Caco-2 (cell line): Measurements from ENCODE around the gene ZNF438. TPM values are rescaled to one million over a fixed set of nuclear protein-coding genes. Genes with fewer than 3 reads are reported as not detected.

Experiments used
- BruUV-seq: library from RNA; stranded (reverse); fragments of 400-500 nt; replicated peaks from 2 replicates; lab custom pipeline; 2021; lab: Mats Ljungman, UMichigan
- CTCF ChIA-PET: fragments of 300-600 bp; sonication (Branson Sonifier 250); formaldehyde crosslinking; loops from one replicate; lab custom pipeline; 2022; ENCODE audit warnings: antibody characterized with exemption; lab: Charles Lee
- POLR2A ChIA-PET: fragments of 300-600 bp; sonication (Branson Sonifier 250); formaldehyde crosslinking; loops from one replicate; lab custom pipeline; 2022; ENCODE audit warnings: antibody characterized with exemption; lab: Charles Lee
- DNase-seq, 2 experiments: peaks; one replicate each; pipeline versions ENCODE4 v3.0.0 to v3.0.0-alpha.2; 2020 to 2022
- H3K27me3 ChIP-seq: replicated peaks from 2 replicates; pipeline ENCODE4 v1.6.0; 2011; ENCODE audit warnings: low read length; ENCODE audit not compliant: control insufficient read depth, insufficient read depth
- H3K36me3 ChIP-seq: 2 replicates; pipeline ENCODE4 v1.5.1; 2011; ENCODE audit warnings: low read length; ENCODE audit not compliant: control insufficient read depth, insufficient read depth
- H3K4me1 ChIP-seq: fragments of 250-450 bp; sonication (Bioruptor Pico); 2 replicates; pipeline ENCODE4 v1.5.1; 2020; ENCODE audit warnings: mild to moderate bottlenecking
- H3K4me3 ChIP-seq: 2 replicates; pipeline ENCODE4 v1.5.1; 2011; ENCODE audit warnings: low read depth, mild to moderate bottlenecking, control low read depth, low read length
- H3K9me3 ChIP-seq: fragments of 250-450 bp; sonication (Bioruptor Pico); 2 replicates; pipeline ENCODE4 v1.5.1; 2020; ENCODE audit warnings: mild to moderate bottlenecking, moderate library complexity
- H3K27ac Mint-ChIP-seq: one replicate; pipeline ENCODE4 v1.8.0; 2022; ENCODE audit warnings: mixed read lengths; ENCODE audit not compliant: unreplicated experiment
- H3K27me3 Mint-ChIP-seq: one replicate; pipeline ENCODE4 v1.8.0; 2022; ENCODE audit warnings: mixed read lengths; ENCODE audit not compliant: insufficient read depth, unreplicated experiment
- H3K36me3 Mint-ChIP-seq: one replicate; pipeline ENCODE4 v1.8.0; 2022; ENCODE audit warnings: mild to moderate bottlenecking, mixed read lengths; ENCODE audit not compliant: insufficient read depth, unreplicated experiment
- H3K4me1 Mint-ChIP-seq: one replicate; pipeline ENCODE4 v1.8.0; 2022; ENCODE audit warnings: low read depth, mixed read lengths; ENCODE audit not compliant: unreplicated experiment
- H3K4me3 Mint-ChIP-seq: one replicate; pipeline ENCODE4 v1.8.0; 2022; ENCODE audit warnings: mild to moderate bottlenecking, moderate library complexity, mixed read lengths; ENCODE audit not compliant: unreplicated experiment
- H3K9me3 Mint-ChIP-seq: one replicate; pipeline ENCODE4 v1.8.0; 2022; ENCODE audit warnings: mixed read lengths; ENCODE audit not compliant: unreplicated experiment
- intact Hi-C: fragments of 100-400 bp; cut with micrococcal nuclease; formaldehyde crosslinking; loops from one replicate; pipeline ENCODE4 v1.10.0; 2022; ENCODE audit not compliant: unreplicated experiment
- total RNA-seq: library from RNA; stranded (reverse); gene quantifications from 2 replicates; pipeline ENCODE4 v1.2.3, GENCODE V29; 2022
- TF ChIP-seq, protein P1 (sequence below), 2 experiments: fragments of 200-600 bp in 1 of 2; IDR thresholded peaks; 1 replicate in 1 of 2; 2 replicates in 1 of 2; pipeline versions ENCODE4 v1.5.1 to v1.8.0; 2011 to 2022; ENCODE audit warnings: antibody characterized with exemption in 1 of 2, control low read depth in 1 of 2, inconsistent platforms in 1 of 2, low read depth in 1 of 2, low read length in 1 of 2, mild to moderate bottlenecking in 1 of 2, moderate library complexity in 1 of 2; ENCODE audit not compliant: insufficient read depth in 1 of 2, severe bottlenecking in 1 of 2, unreplicated experiment in 1 of 2

The ZNF438 gene
- total RNA-seq, 1 experiment from 2014 or later, result 1.00 TPM

DNA sequence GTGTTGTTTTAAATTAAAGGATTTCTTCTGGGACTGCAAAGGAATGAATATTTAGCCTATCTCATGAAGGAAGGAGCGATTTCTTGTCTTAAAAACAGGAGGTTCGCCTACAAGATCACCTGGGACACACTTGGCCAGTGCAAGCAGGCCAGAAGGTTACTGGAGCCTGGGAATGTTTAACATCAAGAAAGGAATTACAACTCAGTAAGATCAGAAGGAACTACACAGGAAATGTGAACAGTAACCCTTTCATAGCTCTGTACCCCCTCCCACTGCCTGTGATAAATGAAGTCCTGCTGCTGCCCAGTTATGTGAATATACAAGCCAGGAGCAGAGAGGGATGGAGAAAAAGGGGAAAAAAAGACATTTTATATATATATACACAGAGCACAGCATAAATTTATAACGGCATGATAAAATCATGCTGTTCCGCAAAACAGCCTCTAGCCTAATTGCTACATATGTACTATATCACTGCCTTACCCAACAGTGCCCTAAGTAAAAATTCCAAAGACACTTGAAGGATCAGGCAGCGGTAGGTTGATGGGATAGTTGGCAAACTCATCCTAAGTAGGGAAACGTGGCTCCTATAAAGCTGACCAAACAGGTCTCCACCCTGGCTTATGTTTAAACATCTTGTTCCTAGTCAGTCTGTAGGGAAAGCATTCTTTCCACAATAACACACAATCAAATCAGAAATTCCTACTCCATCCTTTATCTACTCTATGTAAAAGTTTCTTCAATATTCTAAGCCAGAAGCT is 63.8 kb downstream of the ZNF438 start:
- no peaks in the 10 kb centered on the region for H3K9me3 ChIP-seq
- no peaks in the 10 kb centered on the region for H3K4me1 ChIP-seq
- Mint-ChIP-seq H3K27me3 (no peaks in the 10 kb centered on the region), H3K36me3 (no peaks in the 10 kb centered on the region), H3K4me1 (no peaks in the 10 kb centered on the region), H3K9me3 (no peaks in the 10 kb centered on the region), H3K4me3 (no peak overlapping the region), H3K27ac (no peak overlapping the region)
- TF ChIP-seq, protein P1, sequence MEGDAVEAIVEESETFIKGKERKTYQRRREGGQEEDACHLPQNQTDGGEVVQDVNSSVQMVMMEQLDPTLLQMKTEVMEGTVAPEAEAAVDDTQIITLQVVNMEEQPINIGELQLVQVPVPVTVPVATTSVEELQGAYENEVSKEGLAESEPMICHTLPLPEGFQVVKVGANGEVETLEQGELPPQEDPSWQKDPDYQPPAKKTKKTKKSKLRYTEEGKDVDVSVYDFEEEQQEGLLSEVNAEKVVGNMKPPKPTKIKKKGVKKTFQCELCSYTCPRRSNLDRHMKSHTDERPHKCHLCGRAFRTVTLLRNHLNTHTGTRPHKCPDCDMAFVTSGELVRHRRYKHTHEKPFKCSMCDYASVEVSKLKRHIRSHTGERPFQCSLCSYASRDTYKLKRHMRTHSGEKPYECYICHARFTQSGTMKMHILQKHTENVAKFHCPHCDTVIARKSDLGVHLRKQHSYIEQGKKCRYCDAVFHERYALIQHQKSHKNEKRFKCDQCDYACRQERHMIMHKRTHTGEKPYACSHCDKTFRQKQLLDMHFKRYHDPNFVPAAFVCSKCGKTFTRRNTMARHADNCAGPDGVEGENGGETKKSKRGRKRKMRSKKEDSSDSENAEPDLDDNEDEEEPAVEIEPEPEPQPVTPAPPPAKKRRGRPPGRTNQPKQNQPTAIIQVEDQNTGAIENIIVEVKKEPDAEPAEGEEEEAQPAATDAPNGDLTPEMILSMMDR (IDR thresholded peaks at IDR 0.05; ENCODE audit: insufficient read depth in 1 of 2, low read depth in 1 of 2, low read length in 1 of 2, severe bottlenecking in 1 of 2, unreplicated experiment in 1 of 2), result no peak
- H3K36me3 ChIP-seq, result no peaks in the 10 kb centered on the region
- H3K4me3 ChIP-seq, result no peak overlapping the region
- intact Hi-C loops, result no loop called here
- DNase-seq, result no peak
- POLR2A ChIA-PET, result no interaction called here
- BruUV-seq, result no TSS peak
- no peaks in the 10 kb centered on the region for H3K27me3 ChIP-seq
- CTCF ChIA-PET, result no interaction called here

DNA sequence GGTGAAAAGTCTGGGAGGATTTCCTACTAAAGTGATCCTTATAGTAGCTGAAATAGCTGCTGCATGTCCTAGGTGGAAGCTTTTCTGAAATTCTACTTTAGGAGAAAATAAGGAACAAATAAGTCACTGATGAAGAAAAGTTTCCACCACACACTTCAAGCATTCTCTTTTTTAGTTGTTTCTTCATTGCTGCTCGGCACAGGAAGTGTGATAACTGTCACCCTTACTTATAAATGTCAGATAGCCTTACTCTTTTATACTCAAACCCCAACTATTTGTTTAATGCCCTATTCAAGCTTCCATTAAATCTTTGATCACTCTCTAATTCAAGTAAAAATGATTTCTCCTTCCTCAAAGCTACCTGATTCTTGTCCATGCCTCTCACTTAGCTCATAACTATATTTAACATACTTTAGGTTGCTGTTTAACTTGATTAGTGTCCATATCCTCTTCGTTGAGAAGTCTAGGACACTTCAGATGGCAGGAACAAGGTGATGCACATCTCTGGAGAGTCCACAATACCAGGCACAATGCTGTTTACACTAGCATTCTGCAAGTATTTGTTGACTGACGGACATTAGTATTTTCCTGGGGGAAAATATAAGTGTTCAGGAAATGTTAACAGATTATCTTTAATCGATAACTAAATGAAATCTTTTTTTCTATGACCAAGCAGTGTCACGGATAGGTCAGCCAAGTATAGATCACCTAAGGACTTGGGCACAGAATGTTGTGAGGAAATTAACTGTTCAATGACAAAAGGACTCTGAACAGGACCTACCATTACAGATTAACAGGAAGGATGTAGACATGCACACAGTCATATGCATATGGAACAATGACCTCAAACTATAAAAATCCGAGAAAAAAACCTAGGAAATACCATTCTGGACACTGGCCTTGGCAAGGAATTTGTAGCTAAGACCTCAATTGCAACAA is 67.4 kb downstream of the ZNF438 start:
- H3K4me3 ChIP-seq, result no peak overlapping the region
- Mint-ChIP-seq H3K4me3 (no peak overlapping the region), H3K36me3 (no peaks in the 10 kb centered on the region), H3K27me3 (peaks cover 3% of the 10 kb centered on the region), H3K4me1 (no peaks in the 10 kb centered on the region), H3K27ac (no peak overlapping the region), H3K9me3 (no peaks in the 10 kb centered on the region)
- no TSS peak for BruUV-seq
- DNase-seq, result no peak
- H3K27me3 ChIP-seq, result no peaks in the 10 kb centered on the region
- ChIA-PET CTCF (no interaction called here), POLR2A (no interaction called here)
- no peaks in the 10 kb centered on the region for H3K4me1 ChIP-seq
- intact Hi-C loops, result no loop called here
- no peaks in the 10 kb centered on the region for H3K36me3 ChIP-seq
- H3K9me3 ChIP-seq, result no peaks in the 10 kb centered on the region
- TF ChIP-seq, protein P1 (IDR thresholded peaks at IDR 0.05; ENCODE audit: insufficient read depth in 1 of 2, low read depth in 1 of 2, low read length in 1 of 2, severe bottlenecking in 1 of 2, unreplicated experiment in 1 of 2), result no peak

DNA sequence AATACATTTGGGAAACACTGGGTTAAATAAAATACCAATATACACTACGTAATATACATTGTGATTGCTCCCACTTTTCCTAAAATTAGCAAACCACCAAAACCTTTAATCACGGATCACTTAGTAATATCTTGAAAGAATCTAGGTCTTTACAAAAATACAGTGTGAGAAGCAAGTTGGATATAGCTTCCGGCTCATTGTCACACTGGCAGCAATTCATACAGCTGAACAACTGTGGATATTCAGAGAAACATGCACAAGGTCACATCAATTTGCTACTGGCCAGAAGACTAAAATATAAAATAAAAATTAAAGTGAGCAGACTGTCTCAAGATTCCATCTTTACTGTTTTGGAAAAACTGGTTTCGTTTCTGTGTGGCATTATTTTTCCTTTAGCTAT is 69.1 kb downstream of the ZNF438 start:
- no peaks in the 10 kb centered on the region for H3K36me3 ChIP-seq
- POLR2A ChIA-PET, result no interaction called here
- no peak for DNase-seq
- TF ChIP-seq, protein P1 (IDR thresholded peaks at IDR 0.05; ENCODE audit: insufficient read depth in 1 of 2, low read depth in 1 of 2, low read length in 1 of 2, severe bottlenecking in 1 of 2, unreplicated experiment in 1 of 2), result no peak
- H3K27ac Mint-ChIP-seq, result no peak overlapping the region
- H3K4me3 Mint-ChIP-seq, result no peak overlapping the region
- peaks cover 3% of the 10 kb centered on the region for H3K27me3 Mint-ChIP-seq
- no peaks in the 10 kb centered on the region for H3K36me3 Mint-ChIP-seq
- BruUV-seq, result no TSS peak
- no peaks in the 10 kb centered on the region for H3K9me3 ChIP-seq
- H3K4me3 ChIP-seq, result no peak overlapping the region
- H3K9me3 Mint-ChIP-seq, result no peaks in the 10 kb centered on the region
- H3K4me1 Mint-ChIP-seq, result no peaks in the 10 kb centered on the region
- H3K4me1 ChIP-seq, result no peaks in the 10 kb centered on the region
- intact Hi-C loops, result no loop called here
- CTCF ChIA-PET, result no interaction called here
- H3K27me3 ChIP-seq, result no peaks in the 10 kb centered on the region
